Lower lobe of right lung (tissue), 2 donors: ENCODE data around the gene MB. TPM values are rescaled to one million over a fixed set of nuclear protein-coding genes. Genes with fewer than 3 reads are reported as not detected.

Experiments used
- ATAC-seq, 2 donors: fragments of 200-7000 bp; cut with Tn5 transposase; one replicate each; pipeline ENCODE4 v1.9.1; 2020 to 2022; ENCODE audit warnings: mild to moderate bottlenecking in 2 of 2, moderate library complexity in 2 of 2
- DNase-seq: peaks from one replicate; pipeline ENCODE4 v3.0.0-alpha.2; 2020
- H3K27ac ChIP-seq: fragments of 200-600 bp; one replicate; pipeline ENCODE4 v1.8.0; 2022
- H3K27me3 ChIP-seq: fragments of 200-600 bp; one replicate; pipeline ENCODE4 v1.8.0; 2022; ENCODE audit warnings: low read depth
- H3K36me3 ChIP-seq: fragments of 200-600 bp; one replicate; pipeline ENCODE4 v1.8.0; 2022; ENCODE audit warnings: mild to moderate bottlenecking
- H3K4me1 ChIP-seq: fragments of 200-600 bp; one replicate; pipeline ENCODE4 v1.8.0; 2022
- H3K4me3 ChIP-seq: fragments of 200-600 bp; one replicate; pipeline ENCODE4 v1.8.0; 2022; ENCODE audit warnings: mild to moderate bottlenecking
- H3K9me3 ChIP-seq: fragments of 200-600 bp; one replicate; pipeline ENCODE4 v1.8.0; 2022
- intact Hi-C: fragments of 100-400 bp; cut with DNase I; formaldehyde crosslinking; loops from one replicate; pipeline ENCODE4 v1.11.0; 2022
- total RNA-seq: library from RNA; stranded (reverse); fragmentation: NEBNext Ultra II Directional; extraction: Animal tissue kit (Norgen Biotek cat#: 25700); gene quantifications from one replicate; pipeline ENCODE4 v1.2.1, GENCODE V29; 2021
- TF ChIP-seq, protein P1 (sequence below): fragments of 200-600 bp; IDR thresholded peaks from one replicate; pipeline ENCODE4 v1.8.0; 2022; ENCODE audit warnings: antibody characterized with exemption, mild to moderate bottlenecking
- donor health status: DM: no; HTN: yes; CAD: no; lungs with severe emphysema.

Gene MB
- total RNA-seq, 1 donor from 2014 or later = 0.86 TPM

- Histone ChIP-seq H3K36me3 (no peaks in the 10 kb centered on the region), H3K27ac (no peak overlapping the region), H3K9me3 (no peaks in the 10 kb centered on the region), H3K27me3 (no peaks in the 10 kb centered on the region), H3K4me1 (peaks cover 6% of the 10 kb centered on the region), H3K4me3 (no peak overlapping the region)
- TF ChIP-seq, protein P1, sequence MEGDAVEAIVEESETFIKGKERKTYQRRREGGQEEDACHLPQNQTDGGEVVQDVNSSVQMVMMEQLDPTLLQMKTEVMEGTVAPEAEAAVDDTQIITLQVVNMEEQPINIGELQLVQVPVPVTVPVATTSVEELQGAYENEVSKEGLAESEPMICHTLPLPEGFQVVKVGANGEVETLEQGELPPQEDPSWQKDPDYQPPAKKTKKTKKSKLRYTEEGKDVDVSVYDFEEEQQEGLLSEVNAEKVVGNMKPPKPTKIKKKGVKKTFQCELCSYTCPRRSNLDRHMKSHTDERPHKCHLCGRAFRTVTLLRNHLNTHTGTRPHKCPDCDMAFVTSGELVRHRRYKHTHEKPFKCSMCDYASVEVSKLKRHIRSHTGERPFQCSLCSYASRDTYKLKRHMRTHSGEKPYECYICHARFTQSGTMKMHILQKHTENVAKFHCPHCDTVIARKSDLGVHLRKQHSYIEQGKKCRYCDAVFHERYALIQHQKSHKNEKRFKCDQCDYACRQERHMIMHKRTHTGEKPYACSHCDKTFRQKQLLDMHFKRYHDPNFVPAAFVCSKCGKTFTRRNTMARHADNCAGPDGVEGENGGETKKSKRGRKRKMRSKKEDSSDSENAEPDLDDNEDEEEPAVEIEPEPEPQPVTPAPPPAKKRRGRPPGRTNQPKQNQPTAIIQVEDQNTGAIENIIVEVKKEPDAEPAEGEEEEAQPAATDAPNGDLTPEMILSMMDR = no peak
- intact Hi-C loops = loop anchor here (10.0 kb wide), 1 partner anchor 294 kb away; no protein-coding TSS in a partner anchor
- no peak for ATAC-seq
- DNase-seq = no peak
Measured at GRCh38 chr22:35620624-35621251, 3.6 kb upstream of the MB start.

DNA sequence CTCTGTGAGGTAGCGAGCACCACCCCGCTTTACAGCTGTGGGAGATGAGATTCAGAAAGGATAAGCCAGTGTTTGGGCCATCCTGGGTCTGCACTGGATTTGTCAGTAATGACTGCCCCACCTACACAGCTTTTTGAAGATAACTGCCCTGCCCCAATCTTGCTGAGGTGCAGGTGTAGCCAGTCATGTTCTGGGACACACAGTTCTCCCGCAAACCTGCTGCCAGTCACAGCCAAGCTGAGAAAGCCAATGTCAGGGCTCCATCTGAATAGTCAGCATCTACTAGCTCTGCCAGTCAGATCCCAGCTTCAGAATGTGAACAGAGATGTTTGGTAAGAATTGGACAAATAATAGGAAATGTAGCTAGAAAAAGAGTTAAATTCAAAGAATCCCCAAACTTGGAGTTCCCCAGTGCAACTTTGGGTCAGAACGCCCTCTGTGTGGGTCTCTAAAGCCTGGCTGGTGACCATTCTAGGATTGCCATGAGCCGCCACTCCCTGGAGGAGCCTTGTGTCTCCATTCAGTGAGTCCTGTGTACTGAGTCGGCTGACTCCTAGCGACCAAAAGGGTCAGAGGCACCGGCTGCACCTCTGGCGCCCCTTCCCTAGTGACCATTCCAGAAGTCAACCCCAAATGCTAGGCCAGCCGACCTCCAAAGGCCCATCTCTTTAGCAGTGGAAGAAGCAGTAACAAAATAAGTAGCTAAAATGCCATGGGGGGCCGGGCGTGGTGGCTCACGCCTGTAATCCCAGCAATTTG is 2.4 kb upstream of the MB start:
- Histone ChIP-seq H3K4me1 (peaks cover 6% of the 10 kb centered on the region), H3K27ac (no peak overlapping the region), H3K4me3 (no peak overlapping the region), H3K27me3 (no peaks in the 10 kb centered on the region), H3K9me3 (no peaks in the 10 kb centered on the region), H3K36me3 (no peaks in the 10 kb centered on the region)
- ATAC-seq = no peak
- intact Hi-C loops = loop anchor here (10.0 kb wide), 1 partner anchor 295 kb away; no protein-coding TSS in a partner anchor
- no peak for DNase-seq
- TF ChIP-seq, protein P1 = no peak

DNA sequence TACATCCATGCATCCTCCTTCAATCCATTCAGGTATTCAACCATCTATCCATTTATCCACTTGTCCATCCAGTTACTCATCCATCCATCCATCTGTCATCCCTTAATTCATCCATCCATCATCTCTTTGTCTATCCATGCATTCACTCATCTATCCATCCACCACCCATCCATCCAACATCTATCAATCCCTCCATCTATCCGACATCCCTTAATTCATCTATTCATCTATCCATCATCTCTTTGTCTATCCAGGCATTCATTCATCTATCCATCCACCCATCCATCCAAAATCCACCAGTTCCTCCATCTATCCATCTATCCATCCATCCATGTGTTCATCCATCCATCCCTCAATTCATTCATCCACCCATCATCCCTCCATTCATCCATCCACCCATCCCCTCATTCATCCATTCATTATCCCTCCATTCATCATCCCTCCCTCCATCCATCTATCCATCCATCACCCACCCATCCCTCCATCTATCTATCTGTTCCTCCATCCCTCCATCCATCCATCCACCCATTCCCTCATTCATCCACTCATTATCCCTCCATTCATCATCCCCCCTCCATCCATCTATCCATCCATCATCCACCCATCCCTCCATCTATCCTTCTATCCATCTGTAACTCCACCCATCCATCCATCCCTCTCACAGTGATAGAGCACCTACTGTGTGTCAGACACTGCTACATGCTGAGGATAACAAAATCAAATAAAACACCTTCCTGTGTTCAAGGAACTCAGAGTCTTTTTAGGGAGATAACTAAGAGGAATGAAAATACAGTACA is 1.5 kb upstream of the MB start:
- Histone ChIP-seq H3K4me1 (peaks cover 6% of the 10 kb centered on the region), H3K27ac (no peak overlapping the region), H3K36me3 (no peaks in the 10 kb centered on the region), H3K9me3 (no peaks in the 10 kb centered on the region), H3K4me3 (no peak overlapping the region), H3K27me3 (no peaks in the 10 kb centered on the region)
- TF ChIP-seq, protein P1 = no peak
- intact Hi-C loops = no loop called here
- no peak for DNase-seq
- ATAC-seq = no peak

DNA sequence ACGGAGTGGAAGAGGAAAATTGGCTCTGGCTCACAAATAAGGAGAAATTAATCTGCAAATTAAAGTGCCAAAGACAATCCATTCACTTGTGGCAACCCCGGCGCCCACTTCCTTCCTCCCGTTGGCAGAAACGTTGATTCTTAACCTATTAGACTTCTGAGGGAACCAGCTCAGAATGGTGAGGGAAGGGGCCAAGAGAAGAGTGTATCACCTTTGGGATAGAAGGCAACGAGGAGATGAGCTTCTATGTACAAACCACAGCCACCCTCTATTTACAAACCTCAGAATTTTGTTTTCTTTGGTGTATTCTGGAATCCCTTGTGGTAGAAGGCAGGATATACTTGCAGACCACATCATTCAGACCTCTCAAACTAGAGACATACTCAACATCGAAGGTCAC is 1.1 kb downstream of the MB start:
- no peak overlapping the region for H3K4me3 ChIP-seq
- no peaks in the 10 kb centered on the region for H3K9me3 ChIP-seq
- H3K36me3 ChIP-seq = no peaks in the 10 kb centered on the region
- TF ChIP-seq, protein P1 = no peak
- ATAC-seq (no peak), DNase-seq (no peak)
- no peaks in the 10 kb centered on the region for H3K4me1 ChIP-seq
- no peaks in the 10 kb centered on the region for H3K27me3 ChIP-seq
- no peak overlapping the region for H3K27ac ChIP-seq
- intact Hi-C loops = no loop called here

GRCh38 chr22:35615156-35615555 is 2.0 kb downstream of the MB start:
- Histone ChIP-seq H3K4me1 (no peaks in the 10 kb centered on the region), H3K9me3 (no peaks in the 10 kb centered on the region), H3K36me3 (no peaks in the 10 kb centered on the region), H3K27me3 (no peaks in the 10 kb centered on the region), H3K27ac (no peak overlapping the region), H3K4me3 (no peak overlapping the region)
- DNase-seq (no peak), ATAC-seq (no peak)
- intact Hi-C loops = no loop called here
- TF ChIP-seq, protein P1 = no peak
